ENCODE results near the gene MUC2. TPM values are rescaled to one million over a fixed set of nuclear protein-coding genes. Genes with fewer than 3 reads are reported as not detected.

Gene MUC2
- total RNA-seq (2014; rRNA removed; shearing (Covaris generic)), result 0.06 and 0.08 TPM in 2 replicates

GRCh38 chr11:1074244-1075221, at the start of gene MUC2:
MUC2 (plus strand) TSS chr11:1074874.
- no peaks in the 10 kb centered on the region for H3K9me3 ChIP-seq (replicated peaks)
- no peak within 1 kb of the TSS for H3K4me3 ChIP-seq
- peaks cover 29% of the 10 kb centered on the region for H3K4me1 ChIP-seq
- H3K27ac ChIP-seq, result peak within 1 kb of the TSS; percentile 29
- no peaks in the 10 kb centered on the region for H3K27me3 ChIP-seq
- no peaks in the 10 kb centered on the region for H3K36me3 ChIP-seq
- DNase-seq, result peak; percentile 37 to 45

DNA sequence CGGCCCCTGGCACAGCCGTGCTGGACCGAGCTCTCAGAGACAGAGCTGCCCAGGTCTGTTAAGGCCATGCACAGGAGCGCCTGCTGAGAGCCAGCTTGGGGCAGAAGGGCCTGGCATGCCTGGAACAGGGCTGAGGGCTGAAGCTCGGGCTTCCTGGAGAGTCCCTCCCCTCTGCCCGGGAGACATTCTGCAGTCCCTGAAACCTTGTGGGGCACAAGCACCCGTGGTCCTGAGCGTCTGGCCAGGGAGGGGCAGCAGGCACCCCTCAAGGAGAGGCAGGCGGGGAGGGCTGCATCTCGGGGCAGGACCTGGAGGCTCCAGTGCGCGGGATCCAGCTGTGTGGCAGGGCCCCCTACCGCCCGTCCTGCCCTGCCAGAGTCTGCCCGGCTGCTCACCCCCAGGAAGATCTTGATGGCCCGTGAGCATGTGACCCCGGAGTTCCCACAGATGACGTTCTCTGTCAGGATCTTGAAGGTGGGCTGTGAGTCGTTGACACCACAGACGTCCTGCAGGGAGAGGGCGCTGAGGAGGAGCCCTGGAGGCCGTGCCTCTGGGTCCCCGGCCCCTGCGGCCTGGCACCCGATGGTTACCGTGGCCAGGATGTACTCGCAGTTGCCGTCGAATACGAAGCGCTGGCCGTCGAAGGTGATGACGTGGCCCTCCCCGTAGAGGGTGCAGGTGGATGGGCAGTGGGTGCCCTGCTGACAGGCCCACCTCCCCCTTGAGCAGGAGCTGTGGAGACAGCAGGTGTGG, 49.1 kb upstream of the MUC2 start:
- no peaks in the 10 kb centered on the region for H3K9me3 ChIP-seq (replicated peaks)
- no peaks in the 10 kb centered on the region for H3K27me3 ChIP-seq
- DNase-seq, result no peak
- no peaks in the 10 kb centered on the region for H3K4me1 ChIP-seq
- no peaks in the 10 kb centered on the region for H3K36me3 ChIP-seq
- no peak overlapping the region for H3K4me3 ChIP-seq
- H3K27ac ChIP-seq, result no peak overlapping the region

- no peaks in the 10 kb centered on the region for H3K36me3 ChIP-seq
- H3K4me1 ChIP-seq, result no peaks in the 10 kb centered on the region
- no peak for DNase-seq
- no peaks in the 10 kb centered on the region for H3K9me3 ChIP-seq (replicated peaks)
- H3K27ac ChIP-seq, result no peak overlapping the region
- H3K4me3 ChIP-seq, result no peak overlapping the region
- no peaks in the 10 kb centered on the region for H3K27me3 ChIP-seq
Observed at GRCh38 chr11:1026163-1026450, 48.6 kb upstream of the MUC2 start.

DNA sequence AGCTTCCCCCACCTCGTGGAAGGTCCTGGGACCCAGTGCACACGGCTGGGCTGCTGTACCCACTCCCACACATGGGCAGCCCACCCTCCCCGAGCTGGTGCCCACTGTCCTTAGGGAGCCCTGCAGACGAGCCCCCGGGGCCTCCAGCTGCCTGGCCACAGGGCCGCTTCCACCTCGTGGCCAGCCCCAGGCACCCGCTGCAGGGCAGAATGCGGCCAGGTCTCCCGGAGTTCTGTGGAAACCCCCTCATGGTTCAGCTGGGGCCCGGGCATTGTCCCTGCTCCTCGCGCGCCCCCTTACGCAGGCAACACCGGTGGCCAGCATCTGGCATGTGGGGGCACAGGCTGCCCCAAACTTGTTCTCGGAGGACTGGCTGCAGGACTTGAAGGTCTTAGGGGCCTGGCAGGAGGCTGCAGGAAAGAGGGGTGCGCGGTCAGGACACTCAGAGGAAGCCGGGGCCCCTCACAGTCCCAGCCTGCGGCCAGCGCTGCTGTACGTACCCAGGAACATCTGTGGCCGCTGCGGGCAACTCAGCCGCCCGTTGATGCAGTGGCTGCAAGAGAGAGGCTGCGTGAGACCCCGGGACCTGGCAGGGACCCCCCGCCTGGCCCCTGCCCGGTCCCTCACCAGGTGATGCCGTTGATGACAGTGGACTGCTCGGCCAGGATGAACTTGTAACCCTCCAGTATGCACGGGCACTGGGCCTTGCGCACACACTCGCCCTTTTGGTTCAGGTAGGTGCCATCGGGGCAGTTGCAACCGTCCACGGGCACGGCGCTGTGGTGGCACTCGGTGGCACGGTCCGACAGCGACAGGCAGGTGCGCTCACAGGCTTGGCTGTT, 47.8 kb upstream of the MUC2 start:
- H3K4me3 ChIP-seq, result no peak overlapping the region
- no peaks in the 10 kb centered on the region for H3K27me3 ChIP-seq
- no peaks in the 10 kb centered on the region for H3K36me3 ChIP-seq
- DNase-seq, result no peak
- H3K9me3 ChIP-seq (replicated peaks), result no peaks in the 10 kb centered on the region
- H3K4me1 ChIP-seq, result no peaks in the 10 kb centered on the region
- no peak overlapping the region for H3K27ac ChIP-seq

DNA sequence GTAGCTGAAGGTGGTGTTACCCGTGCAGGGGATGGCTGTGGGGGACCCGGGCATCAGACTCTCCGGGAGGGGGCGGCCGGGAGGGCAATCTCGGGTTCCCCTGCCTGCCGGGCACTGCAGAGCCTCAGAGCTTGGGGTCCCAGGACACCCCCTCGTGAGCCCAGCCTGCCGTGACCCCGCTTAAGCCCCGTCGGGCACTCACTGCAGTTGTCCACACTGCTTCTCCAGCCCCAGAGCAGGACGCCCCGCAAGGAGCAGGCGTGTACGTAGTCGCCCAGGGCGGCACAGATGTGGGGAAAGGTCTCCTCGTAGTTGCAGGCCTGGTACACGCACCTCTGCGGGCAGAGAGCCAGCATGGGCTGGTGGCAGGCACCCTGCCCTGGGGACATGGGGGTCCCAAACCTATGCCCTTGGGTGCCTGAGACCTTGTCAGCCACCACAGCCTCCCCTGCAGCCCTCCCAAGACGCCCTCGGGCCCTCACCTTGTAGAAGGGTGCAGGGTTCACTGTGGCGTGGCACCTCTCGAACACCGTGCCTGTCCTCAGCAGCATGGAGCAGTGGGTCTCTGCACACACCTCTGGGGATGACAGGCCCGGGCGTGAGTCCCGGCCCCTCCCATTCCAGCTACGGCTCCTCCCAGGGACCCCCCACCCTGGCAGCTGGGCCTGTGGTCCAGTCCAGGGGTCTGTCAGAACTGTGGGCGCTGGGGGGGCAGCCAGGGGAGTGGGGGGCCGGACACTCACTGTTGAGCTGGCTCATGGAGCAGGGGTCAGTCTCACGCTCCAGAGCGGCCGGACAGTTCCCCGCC, 47.0 kb upstream of the MUC2 start:
- H3K4me3 ChIP-seq, result no peak overlapping the region
- DNase-seq, result no peak

GRCh38 chr11:1028291-1028540, 46.5 kb upstream of the MUC2 start:
- Histone ChIP-seq H3K9me3 (replicated peaks) (no peaks in the 10 kb centered on the region), H3K4me1 (no peaks in the 10 kb centered on the region), H3K27me3 (no peaks in the 10 kb centered on the region), H3K36me3 (no peaks in the 10 kb centered on the region), H3K27ac (no peak overlapping the region), H3K4me3 (no peak overlapping the region)
- DNase-seq, result no peak

More for the DNA sequence above, 47.0 kb upstream of the MUC2 start:
- no peaks in the 10 kb centered on the region for H3K4me1 ChIP-seq
- H3K27me3 ChIP-seq, result no peaks in the 10 kb centered on the region
- H3K27ac ChIP-seq, result no peak overlapping the region
- no peaks in the 10 kb centered on the region for H3K9me3 ChIP-seq (replicated peaks)
- H3K36me3 ChIP-seq, result no peaks in the 10 kb centered on the region

DNA sequence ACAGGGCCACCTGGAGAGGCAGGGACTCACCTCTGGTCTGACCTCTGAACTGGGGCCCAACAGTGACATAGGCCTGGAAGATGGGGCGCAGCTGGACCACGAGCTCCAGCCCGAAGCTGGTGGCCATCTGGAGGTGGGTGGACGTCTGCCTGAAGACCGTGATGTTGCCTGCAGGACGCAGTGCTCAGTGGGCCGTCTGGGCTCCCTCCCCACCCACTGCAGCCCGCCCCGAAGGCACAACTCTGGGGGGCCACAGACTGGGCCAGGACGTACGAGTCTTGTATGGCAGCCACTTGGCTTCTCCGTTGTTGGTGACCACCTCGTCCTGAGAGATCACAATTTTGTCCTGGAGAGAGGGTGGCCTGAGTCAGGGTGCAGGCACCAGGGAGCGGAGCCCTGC, 46.1 kb upstream of the MUC2 start:
- H3K36me3 ChIP-seq, result no peaks in the 10 kb centered on the region
- H3K27me3 ChIP-seq, result no peaks in the 10 kb centered on the region
- H3K9me3 ChIP-seq (replicated peaks), result no peaks in the 10 kb centered on the region
- no peaks in the 10 kb centered on the region for H3K4me1 ChIP-seq
- no peak overlapping the region for H3K27ac ChIP-seq
- DNase-seq, result no peak
- no peak overlapping the region for H3K4me3 ChIP-seq

DNA sequence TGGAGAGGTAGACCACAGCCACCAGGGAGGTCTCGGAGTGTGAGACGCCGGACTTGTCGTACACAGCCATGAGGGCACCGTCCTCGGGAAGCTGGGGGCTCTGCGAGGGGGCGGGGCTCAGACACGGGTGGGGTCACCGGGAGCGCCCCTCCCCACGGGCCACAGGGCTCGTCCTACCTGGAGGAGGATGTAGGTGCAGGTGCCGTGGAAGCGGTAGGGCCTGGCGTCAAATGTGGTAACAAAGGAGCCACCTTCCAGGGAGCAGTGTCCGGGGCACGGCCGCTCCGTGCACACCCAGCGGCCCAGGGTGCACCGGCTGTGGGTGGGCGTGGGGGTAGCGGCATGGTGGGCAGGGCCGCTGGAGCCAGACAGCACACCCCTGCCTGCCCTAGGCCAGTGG, 45.6 kb upstream of the MUC2 start:
- DNase-seq, result no peak
- no peaks in the 10 kb centered on the region for H3K36me3 ChIP-seq
- H3K27ac ChIP-seq, result no peak overlapping the region
- H3K27me3 ChIP-seq, result no peaks in the 10 kb centered on the region
- no peaks in the 10 kb centered on the region for H3K4me1 ChIP-seq
- H3K4me3 ChIP-seq, result no peak overlapping the region
- H3K9me3 ChIP-seq (replicated peaks), result no peaks in the 10 kb centered on the region

GRCh38 chr11:1029654-1030053, 45.0 kb upstream of the MUC2 start:
- no peak for DNase-seq
- no peaks in the 10 kb centered on the region for H3K4me1 ChIP-seq
- no peaks in the 10 kb centered on the region for H3K27me3 ChIP-seq
- no peaks in the 10 kb centered on the region for H3K36me3 ChIP-seq
- H3K4me3 ChIP-seq, result no peak overlapping the region
- H3K27ac ChIP-seq, result no peak overlapping the region
- no peaks in the 10 kb centered on the region for H3K9me3 ChIP-seq (replicated peaks)

GRCh38 chr11:1030086-1030485, 44.6 kb upstream of the MUC2 start:
- Histone ChIP-seq H3K4me3 (no peak overlapping the region), H3K36me3 (no peaks in the 10 kb centered on the region), H3K9me3 (replicated peaks) (no peaks in the 10 kb centered on the region), H3K27me3 (no peaks in the 10 kb centered on the region), H3K4me1 (no peaks in the 10 kb centered on the region), H3K27ac (no peak overlapping the region)
- DNase-seq, result no peak

DNA sequence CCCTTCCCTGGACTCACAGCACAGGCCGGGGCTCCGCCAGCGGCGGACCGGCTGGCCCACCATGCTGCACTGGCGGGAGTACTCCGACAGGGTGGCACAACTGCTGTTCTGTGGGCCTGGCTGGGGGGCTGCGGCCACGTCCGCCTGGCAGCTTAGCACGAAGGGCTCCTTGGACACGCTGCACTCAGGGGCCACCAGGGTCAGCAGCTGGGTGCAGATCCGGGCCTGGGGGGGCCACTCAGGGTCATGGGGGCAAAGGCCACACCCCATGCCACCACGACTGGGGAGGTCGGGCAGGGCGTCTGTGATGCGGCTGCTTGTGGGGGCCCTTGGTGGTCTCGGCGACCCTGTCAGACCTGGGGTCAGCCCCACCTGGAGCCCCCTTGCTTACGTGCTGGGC, 44.1 kb upstream of the MUC2 start:
- no peak for DNase-seq
- Histone ChIP-seq H3K9me3 (replicated peaks) (no peaks in the 10 kb centered on the region), H3K4me1 (no peaks in the 10 kb centered on the region), H3K36me3 (no peaks in the 10 kb centered on the region), H3K27ac (no peak overlapping the region), H3K4me3 (no peak overlapping the region), H3K27me3 (no peaks in the 10 kb centered on the region)

DNA sequence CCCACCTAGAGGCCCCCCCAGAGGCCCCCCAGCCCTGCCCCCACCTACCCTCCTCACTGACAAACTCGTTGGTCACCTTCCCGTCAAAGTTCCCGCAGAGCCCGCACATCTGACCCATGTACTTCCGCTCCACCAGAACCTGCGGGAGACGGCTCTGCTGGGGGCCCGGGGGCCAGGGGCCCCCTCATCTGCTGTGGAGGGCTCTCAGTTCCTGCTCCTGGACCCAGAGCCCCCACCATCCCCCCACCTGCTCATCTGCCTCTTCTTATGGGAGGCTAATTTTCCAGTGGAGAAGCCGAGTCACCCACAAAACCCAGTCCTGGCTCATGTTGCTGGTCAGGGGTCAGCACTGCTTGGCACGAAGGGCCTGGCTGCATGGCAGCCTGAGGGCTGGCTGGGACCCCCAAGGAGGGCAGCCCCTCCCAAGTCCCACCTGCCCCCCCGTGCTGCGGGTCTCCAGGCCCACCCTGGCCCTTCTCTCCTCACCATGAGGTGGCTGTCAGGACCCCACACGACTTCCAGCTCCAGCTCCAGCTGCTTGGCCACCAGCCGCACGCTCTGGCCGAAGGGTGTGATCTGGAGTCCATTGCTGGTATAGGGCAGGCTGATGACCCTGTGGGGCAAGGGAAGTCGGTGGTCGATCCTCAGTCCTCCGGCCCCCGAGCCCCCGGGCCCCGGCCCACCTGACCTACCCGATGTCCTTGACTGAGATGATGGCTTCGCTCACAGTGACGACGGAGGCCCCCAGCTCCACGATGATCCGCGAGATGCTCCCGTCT, 43.4 kb upstream of the MUC2 start:
- no peak overlapping the region for H3K4me3 ChIP-seq
- H3K9me3 ChIP-seq (replicated peaks), result no peaks in the 10 kb centered on the region
- H3K27ac ChIP-seq, result no peak overlapping the region
- H3K4me1 ChIP-seq, result no peaks in the 10 kb centered on the region
- no peaks in the 10 kb centered on the region for H3K27me3 ChIP-seq
- DNase-seq, result no peak
- H3K36me3 ChIP-seq, result no peaks in the 10 kb centered on the region

DNA sequence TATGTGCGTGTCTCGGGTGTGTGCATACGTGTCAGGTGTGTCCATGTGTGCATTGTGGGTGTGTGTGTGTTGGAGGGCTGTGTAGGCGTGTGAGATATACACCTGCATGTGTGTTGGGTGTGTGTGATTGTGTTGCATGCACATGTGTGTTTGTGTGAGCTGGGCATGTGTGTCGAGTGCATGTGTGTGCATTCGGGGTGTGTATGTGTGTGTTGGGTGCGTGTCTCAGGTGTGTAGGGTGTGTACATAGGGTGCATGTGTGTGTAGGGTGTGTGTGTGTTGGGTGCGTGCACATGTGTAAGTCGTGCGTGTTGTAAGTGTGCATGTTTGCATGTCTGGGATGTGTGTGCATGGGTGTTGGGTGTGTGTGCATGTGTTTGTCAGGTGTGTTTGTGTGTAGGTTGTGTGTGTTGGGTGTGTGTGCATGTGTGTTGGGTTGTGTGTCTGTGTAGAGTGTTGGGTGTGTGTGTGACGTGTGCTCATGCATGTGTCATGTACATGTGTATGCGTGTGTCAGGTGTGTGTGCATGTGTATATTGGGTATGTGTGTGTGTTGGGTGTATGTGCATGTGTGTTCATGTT, 42.3 kb upstream of the MUC2 start:
- no peak for DNase-seq
- H3K27ac ChIP-seq, result no peak overlapping the region
- no peaks in the 10 kb centered on the region for H3K36me3 ChIP-seq
- no peaks in the 10 kb centered on the region for H3K4me1 ChIP-seq
- H3K4me3 ChIP-seq, result no peak overlapping the region
- no peaks in the 10 kb centered on the region for H3K9me3 ChIP-seq (replicated peaks)
- H3K27me3 ChIP-seq, result peaks cover 5% of the 10 kb centered on the region; the same call in 1 of the 2 replicates

Data from SJCRH30 (cell line).